Central memory CD4-positive, alpha-beta T cell (primary cell): ENCODE data around the gene HPSE2.
"Not testable (repeated sequence)": the region's sequence is repeated elsewhere in the genome, so short reads cannot be mapped to it uniquely, and the experiment has no call there.

Source experiments
- DNase-seq: peaks from one replicate; pipeline ENCODE4 v3.0.0; 2022

Gene HPSE2

DNA sequence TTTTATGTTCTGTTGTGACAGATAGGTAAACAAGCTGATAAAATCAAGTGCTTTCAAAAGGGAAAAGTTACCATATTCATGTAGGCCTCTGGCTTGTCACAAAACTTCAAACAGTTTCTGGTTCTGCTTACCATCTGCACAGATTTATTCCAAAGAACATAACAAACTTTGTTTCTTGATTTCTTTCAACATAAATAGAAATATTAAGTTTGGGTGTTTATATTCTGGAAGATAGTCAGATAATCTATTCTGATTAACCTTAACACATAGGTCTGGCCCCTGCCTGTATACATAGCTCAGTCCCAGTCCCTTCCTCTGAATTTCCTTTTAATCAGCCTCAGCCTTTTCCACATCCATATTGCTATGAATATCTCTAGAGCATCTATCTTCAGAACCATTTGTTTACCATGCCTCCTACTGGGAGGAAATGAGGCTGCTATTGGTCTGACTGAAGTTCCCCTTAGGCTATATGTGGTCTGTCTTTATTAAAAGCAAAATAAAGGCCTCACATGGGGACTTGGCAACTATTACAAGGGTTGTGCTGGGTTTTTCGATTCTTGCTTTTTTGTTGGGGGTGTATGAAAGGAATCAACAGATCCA is 319.0 kb downstream of the HPSE2 start:
- no peak for DNase-seq

GRCh38 chr10:98915911-98916310 is 319.7 kb downstream of the HPSE2 start:
- no peak for DNase-seq

DNA sequence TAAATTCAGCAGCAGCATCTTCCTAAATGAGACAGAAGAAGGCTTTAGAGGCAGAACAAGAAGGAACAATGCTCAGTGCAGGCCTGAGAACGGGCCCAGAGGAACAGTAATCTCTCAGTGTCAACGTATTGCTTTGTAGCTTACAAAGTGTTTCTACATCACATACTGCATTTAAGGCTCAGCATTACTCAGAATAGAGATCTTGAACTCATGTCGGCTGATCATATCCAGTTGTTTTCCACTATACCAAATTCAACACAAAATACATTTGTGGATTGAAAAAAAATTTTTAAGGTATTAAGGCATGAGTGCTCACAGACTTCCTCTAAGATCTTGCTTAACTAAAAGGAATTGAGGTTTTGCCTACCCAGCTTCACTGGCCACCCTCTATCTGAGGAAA is 325.1 kb downstream of the HPSE2 start:
- no peak for DNase-seq

DNA sequence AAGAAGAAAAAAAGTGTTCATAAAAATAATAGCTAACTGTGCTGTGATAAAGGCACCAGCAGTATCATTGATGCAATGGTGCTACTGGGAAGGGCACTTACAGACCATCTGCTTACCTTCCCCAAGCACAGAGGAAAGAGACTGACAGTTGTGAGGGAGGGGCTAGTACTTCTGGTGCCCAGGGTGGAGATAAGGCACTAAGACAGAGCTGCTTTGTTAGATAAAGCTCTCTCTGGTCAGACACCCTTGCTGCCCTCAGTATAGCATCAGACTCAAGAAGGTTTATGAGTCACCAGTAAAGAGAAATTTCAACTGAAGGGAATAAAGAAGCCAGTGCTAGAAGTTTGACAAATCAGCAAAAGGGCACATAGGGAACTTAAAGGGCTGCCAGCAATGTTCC is 325.6 kb downstream of the HPSE2 start:
- no peak for DNase-seq

DNA sequence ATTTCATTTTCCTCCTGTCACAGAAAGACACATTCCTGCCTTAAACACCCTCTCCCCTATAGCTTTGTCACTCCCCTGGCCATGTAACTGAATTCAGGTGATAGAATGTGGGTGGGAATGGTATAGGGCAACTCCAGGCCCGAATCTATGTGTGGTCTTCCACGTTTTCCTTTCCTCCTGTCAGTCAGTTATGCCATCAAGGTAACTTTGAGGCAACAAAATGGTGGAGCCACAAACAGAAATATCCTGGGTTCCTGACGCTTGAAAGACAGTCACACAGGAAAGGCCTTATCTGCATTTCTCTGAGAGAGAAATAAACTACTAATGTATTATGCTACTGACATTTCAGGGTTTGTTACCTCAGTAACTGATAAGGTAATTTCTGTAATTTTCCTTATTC is 326.8 kb downstream of the HPSE2 start:
- DNase-seq: no peak

DNA sequence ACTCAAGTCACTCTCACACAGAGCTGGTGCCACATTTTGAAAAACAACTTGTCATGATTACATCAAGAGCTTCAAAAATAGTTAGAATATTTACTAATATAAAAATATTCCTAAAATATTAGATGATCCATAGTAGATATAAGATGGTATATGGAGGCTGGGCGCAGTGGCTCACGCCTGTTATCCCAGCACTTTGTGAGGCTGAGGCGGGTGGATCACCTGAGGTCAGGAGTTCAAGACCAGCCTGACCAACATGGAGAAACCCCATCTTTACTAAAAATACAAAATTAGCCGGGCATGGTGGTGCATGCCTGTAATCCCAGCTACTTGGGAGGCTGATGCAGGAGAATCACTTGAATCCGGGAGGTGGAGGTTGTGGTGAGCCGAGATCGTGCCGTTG is 327.4 kb downstream of the HPSE2 start:
- not testable (repeated sequence) for DNase-seq

GRCh38 chr10:98901441-98902110 is 334.1 kb downstream of the HPSE2 start:
- DNase-seq: no peak

- DNase-seq: no peak
Observed at GRCh38 chr10:98899018-98899417, 336.6 kb downstream of the HPSE2 start.

GRCh38 chr10:98892523-98892922 is 343.1 kb downstream of the HPSE2 start:
- no peak for DNase-seq

DNA sequence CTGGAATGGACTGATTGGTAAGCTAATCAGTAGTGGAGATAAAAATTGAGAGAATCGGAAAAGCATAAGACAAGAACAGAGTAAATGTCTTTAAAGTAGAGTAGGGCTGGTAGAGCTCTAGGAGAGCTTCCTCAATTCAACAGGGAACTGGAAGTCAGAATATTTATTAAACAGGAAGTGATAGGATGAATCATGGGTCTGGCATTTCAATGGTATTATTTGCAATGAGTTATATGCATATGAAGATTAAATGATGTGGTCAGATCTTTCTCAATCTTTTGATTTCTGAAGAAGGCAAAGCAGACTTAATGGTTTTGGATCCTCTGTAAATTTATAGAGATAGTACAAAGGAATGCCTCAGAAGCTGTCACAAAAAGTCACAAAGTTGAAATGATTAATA is 349.0 kb downstream of the HPSE2 start:
- no peak for DNase-seq

GRCh38 chr10:98885378-98885777 is 350.3 kb downstream of the HPSE2 start:
- DNase-seq: no peak

DNA sequence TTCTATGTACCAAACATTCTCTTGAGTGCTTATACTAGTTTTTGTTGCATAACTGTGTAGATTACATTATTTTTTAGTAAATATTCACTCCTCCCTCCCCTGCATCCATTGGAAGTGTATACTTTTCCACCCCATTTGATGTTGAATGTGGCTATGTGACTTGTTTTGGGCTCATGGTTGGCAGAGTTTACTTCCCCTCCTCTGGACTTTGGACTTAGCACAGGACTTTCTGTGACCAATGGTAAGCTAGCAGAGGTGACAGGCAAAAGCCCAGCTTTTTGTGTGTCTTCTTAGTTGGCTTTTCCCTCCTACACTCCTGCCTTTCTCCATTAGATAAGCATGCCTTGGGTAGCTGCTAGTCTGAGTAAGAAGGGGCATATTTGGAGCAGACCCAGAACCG is 353.9 kb downstream of the HPSE2 start:
- no peak for DNase-seq

DNA sequence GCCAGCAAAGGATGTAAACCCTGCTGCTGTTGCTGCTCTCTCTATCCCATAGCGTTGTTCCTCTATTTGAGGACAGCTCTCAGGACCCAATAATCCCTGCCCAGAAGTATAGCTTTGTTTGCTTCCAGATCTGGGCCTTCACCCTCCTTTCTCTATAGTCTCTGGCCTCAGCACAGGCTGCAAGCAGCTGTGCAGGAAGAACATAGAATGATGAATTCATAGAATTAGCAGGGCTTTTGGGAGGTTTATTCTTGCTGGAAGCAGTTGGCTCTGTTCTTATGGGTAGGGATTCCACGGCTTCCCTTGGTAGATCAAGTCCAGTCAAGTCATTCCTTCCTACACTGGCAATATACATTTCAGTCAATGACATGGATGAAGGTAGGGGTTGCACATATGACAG is 354.7 kb downstream of the HPSE2 start:
- DNase-seq: no peak

DNA sequence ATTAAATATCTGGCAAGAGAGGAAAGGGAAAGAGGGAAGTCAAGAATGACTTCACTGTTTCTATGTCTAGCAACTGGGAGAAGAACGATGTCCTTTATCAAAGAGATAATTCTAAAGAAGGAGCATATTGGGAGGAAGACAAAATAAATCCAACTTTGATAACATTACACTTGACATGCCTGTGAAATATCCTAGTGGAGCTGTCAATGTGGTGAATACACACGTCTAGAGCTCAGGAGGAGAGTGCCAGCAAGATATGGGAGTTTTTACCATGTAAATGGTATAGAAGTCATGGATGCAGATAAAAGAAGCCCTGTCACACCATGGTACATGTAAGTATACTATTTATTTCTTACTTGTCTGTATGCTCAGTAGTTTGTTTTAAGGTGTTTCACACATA is 356.7 kb downstream of the HPSE2 start:
- DNase-seq: no peak

- no peak for DNase-seq
Observed at GRCh38 chr10:98878418-98878817, 357.2 kb downstream of the HPSE2 start.

DNA sequence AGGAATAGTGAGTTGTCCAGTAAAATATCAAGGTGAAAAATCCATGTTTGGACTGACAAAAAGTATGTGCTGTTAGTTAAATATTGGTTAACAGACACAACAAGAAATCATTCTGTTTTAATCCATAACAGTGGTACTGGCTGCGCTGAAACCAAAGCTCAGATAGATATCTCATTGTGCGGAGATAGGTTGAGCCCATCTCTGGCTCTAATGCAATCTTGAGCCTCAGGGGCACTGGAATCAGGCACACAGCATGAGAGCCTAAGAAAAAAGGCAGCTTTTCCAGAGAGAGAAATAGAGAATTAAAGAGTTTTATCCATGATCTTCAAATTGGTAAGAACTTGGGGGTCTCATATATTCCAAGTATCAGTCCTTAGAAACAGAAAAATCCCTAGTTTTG is 373.7 kb downstream of the HPSE2 start:
- DNase-seq: no peak

DNA sequence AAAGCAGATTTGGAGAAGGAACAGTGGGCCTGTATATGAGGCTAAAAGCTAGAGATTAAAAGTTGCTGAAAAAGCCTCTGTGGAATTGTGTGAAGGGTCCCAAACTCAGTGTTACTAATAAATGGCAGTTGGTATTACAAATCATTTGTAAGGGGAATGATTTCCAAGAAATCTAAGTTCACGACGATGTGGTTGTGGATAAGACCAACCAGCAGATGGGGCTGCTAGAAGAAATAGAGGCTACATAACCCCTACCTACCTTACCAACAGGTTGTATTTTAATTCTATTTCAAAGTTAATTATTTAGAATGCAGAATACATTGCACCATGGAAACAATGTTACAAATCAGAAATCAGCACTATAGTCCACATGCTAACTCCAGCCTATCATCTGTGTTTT is 377.1 kb downstream of the HPSE2 start:
- no peak for DNase-seq

- no peak for DNase-seq
Observed at GRCh38 chr10:98855403-98856189, 380.1 kb downstream of the HPSE2 start.

GRCh38 chr10:98852686-98853085 is 383.0 kb downstream of the HPSE2 start:
- DNase-seq: no peak

DNA sequence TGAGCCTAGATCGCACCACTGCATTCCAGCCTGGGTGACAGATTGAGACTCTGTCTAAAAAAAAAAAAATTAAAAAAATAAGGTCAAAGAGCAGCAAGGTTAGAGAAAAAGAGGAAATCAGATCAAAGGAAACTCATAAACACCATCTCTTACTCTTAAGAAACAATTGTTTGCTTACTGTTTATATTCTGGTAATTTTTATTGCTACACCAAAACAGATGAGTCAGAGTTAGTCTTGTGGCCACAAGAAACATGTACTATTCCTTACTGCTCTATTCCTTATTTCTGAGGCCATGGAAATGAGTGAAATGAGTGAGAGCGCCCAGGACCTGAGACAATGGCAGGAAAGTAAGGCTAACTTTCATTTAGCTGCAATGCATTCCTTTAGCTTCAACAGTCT is 387.3 kb downstream of the HPSE2 start:
- no peak for DNase-seq

GRCh38 chr10:98846787-98847186 is 388.9 kb downstream of the HPSE2 start:
- no peak for DNase-seq

DNA sequence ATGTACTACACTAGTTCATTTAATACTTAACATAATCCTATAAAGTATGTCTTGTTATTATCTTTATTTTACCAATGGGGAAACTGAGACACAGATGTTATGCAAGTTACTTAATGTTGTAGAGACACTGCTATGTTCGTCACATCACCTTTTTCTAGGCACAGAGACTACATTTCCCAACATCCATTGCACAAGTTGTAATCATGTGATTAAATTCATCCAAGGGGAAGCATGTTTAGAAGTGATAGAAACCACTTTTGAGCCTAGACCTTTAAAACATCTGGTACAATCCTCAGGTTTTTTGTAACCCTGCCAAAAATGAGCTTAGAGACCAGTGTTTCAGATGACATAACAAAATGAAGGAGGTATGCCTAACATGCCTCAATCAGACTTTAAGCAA is 402.1 kb downstream of the HPSE2 start:
- no peak for DNase-seq

DNA sequence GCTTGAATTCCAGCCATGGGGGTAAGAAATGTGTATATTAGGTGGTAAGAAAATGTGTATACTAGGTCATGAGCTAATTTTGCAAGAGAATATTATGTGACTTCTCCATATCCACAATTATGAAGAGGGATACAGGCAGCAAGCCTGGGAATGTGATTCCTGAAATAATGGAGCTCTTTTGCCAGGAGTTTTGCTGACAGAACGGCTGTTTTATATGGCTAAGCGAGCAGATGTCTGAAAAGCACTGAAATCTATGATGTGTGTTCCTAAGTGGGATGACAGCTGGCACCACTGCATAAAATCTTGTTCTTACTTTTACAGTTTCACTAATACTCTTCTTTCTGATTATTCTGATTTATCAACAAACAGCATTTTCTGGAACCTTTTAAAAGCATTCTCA is 402.9 kb downstream of the HPSE2 start:
- no peak for DNase-seq

DNA sequence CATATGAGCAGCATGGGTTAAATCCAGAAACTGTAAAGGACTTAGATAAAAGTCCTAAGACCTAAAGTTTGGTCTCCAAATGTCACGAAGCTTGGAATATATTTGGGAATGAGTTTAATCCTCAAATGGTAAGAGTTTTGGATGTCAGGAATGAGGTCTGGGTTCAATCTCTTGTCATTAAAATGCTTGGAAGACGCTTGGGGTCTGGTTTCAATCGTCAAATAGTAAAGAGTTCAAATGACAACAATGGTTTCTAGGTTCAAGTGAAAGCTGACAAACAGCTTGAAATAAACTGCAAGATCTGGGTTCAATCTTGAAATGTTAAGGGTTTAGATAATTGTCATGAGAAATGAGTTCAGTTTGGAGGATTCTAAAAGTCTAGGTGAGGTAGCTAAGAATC is 403.5 kb downstream of the HPSE2 start:
- DNase-seq: no peak
